ENCODE data around the gene ARMC10.
A peak's percentile ranks its signal among the peaks of the same experiment; 100 is the strongest.
"Not testable (repeated sequence)": the region's sequence is repeated elsewhere in the genome, so short reads cannot be mapped to it uniquely, and the experiment has no call there.

Gene ARMC10

GRCh38 chr7:103074519-103075336 lies at the start of gene ARMC10, which contains the start of gene FBXL13:
Gene ARMC10 (plus strand): TSS chr7:103075140. CDS start chr7:103075273, 133 bp downstream.
Gene FBXL13 (minus strand): TSS chr7:103074796.
- peak; percentile 83 for DNase-seq (ENCODE audit: low read depth)

DNA sequence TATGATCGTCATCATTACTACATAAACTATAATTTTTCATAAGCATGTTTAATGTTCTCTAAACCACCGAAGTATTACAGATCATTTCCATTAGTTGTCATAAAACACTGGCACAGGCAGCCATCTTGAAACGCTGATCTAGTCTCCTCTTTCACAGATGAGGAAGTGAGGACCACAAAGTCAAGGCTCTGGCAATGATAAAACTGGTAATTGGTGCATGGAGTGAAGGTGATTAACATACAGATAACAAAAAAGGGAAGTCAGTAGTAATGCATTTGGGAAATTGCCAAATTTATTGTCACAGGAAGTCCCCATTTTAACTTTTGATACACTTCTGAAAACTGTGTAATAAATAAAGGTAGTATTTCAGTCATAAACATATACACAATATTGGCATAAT lies 49.6 kb upstream of the ARMC10 start:
- no peak for DNase-seq (ENCODE audit: low read depth)

DNA sequence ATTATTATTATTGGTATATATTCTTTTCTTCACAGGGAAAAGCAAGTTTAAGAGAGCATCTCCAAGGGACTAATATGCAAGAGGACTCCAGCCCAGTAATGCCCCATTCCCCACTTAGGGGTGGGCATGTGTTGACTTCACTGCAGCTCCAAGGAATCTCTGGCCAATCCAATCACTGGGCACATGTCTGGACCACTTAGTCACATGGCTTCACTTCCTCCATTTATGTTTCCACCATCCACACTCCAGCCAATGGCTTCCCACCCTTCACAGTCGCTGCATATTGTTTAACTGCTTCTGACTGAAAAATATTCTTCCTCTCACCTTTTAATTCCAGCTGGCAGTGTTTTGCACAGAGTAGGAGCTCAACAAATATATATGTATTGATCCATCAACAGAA lies 43.9 kb upstream of the ARMC10 start:
- no peak for DNase-seq (ENCODE audit: low read depth)

DNA sequence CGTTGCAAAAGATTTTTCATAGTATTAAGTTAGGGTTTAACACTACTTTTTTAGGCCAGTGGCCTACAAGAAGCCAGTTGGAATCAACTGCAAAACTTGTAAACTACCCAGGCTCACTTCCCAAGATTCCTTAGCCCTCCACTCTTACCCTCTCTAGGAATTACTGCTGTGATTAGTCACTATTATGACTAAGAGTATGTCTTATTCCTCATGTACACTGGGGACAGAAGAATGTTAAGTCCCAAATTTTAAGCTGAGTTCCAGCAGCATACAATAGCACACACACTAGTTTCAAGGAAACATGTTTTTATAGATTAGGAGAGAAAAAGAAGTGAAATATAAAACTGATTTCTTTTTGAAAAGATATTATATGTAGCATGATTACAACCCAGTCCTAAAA lies 43.2 kb upstream of the ARMC10 start:
- peak; percentile 3 for DNase-seq (ENCODE audit: low read depth)

GRCh38 chr7:103034318-103034717 lies 40.6 kb upstream of the ARMC10 start:
- DNase-seq (ENCODE audit: low read depth), result not testable (repeated sequence)

- no peak for DNase-seq (ENCODE audit: low read depth)
Observed at GRCh38 chr7:103037476-103037822, 37.5 kb upstream of the ARMC10 start.

- not testable (repeated sequence) for DNase-seq (ENCODE audit: low read depth)
Observed at GRCh38 chr7:103037823-103038739, 36.9 kb upstream of the ARMC10 start.

GRCh38 chr7:103041815-103042214 lies 33.1 kb upstream of the ARMC10 start:
- DNase-seq (ENCODE audit: low read depth), result not testable (repeated sequence)

DNA sequence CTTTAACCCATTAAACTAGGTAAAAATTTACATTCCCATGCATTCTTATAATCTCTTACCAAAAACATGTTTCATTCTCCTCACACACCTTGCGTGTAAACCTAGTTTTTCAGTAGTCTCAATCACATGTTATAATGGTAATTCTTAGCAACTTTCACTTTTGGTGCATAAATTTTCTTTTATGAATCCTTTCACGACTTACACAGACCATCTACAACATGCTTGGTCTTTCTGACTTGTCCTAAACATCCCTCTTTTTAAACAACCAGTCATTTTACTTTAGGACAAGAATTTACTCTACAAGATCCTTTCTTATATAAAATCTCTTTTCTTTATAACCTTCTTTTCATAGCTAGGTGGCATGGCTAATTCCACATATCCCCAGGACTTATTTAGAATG lies 26.1 kb upstream of the ARMC10 start:
- no peak for DNase-seq (ENCODE audit: low read depth)

GRCh38 chr7:103051519-103051918 lies 23.4 kb upstream of the ARMC10 start:
- DNase-seq (ENCODE audit: low read depth), result no peak

- DNase-seq (ENCODE audit: low read depth), result not testable (repeated sequence)
Observed at GRCh38 chr7:103056006-103056405, 18.9 kb upstream of the ARMC10 start.

DNA sequence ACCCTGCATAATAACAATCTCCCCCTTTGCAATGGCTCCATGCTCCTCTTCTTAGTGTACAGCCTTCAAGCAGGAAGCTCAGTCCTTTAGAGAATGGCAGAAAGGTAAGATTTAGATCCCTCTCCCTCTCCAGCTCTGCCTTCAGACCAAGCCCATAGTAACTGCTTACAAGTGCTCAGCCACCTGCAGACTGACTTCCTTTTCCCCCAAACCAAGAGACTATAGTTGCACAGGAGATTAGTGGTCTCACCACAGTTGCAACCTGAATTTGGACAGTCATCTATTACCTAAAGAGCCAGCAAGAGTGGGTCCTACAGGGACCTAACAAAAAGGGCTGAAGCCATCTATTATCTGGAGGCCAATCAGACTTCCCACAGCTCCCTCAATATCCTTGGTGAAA lies 16.8 kb upstream of the ARMC10 start:
- no peak for DNase-seq (ENCODE audit: low read depth)

DNA sequence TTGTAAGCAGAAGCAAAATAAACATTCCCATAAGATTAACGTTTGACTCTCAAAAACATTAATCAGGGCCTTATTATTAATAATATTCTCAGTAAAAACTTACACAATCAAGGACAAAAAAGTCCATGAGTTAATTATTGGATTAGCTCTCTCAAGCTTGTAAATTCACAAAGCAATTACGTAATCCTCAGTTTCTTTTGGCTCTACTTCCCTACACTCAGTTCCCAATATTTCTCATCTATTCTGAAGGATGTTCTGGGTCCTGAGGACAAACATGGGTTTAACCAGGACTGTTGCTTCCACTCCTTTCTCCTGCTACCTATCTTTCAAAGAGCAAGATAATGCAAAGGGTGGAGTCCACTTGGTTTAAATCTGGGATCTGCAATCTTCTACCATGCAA lies 15.5 kb upstream of the ARMC10 start:
- DNase-seq (ENCODE audit: low read depth), result no peak

DNA sequence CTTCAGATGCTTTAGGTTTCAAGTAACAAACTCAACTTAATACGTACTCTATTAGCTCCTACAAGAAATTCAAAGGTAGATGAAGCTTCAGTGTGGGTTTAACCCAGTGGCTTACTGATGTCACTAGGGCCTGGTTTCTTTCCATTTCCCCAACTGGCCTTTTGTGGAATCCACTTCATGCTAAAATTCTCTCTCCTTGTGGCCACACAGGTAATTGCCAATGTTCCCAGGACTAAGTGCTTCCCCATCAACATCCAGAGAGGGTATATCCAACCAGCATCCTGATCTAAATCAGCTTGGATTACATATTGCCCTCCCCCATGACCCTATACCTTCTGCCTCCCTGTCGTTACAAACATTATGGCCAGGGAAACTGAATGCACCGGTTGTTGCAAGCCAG lies 11.0 kb upstream of the ARMC10 start:
- no peak for DNase-seq (ENCODE audit: low read depth)

GRCh38 chr7:103065667-103066066 lies 9.3 kb upstream of the ARMC10 start:
- DNase-seq (ENCODE audit: low read depth), result no peak

- DNase-seq (ENCODE audit: low read depth), result no peak
Observed at GRCh38 chr7:103068414-103069403, 6.2 kb upstream of the ARMC10 start.

DNA sequence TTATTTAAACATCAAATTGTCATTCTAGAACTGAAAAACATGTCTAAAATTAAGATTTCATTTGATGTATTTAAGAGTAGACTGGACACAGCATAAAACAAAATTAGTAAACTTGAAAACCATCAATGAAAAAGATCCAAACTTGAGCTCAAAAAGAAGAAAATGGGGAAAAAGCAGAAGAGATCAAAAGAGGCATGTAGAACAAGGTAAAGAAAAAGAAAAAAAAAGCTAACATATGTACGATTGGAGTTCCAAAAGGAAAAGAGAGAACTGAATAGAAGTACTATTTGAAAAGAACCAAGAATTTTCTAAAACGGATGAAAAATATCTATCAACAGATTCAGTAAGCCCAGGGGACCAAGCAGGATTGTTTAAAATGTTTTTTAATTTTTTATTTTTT lies 3.9 kb upstream of the ARMC10 start:
- DNase-seq (ENCODE audit: low read depth), result no peak

- no peak for DNase-seq (ENCODE audit: low read depth)
Observed at GRCh38 chr7:103073989-103074518, 886 bp upstream of the ARMC10 start.

- DNase-seq (ENCODE audit: low read depth), result no peak
Observed at GRCh38 chr7:103075337-103075918, 488 bp downstream of the ARMC10 start.

DNA sequence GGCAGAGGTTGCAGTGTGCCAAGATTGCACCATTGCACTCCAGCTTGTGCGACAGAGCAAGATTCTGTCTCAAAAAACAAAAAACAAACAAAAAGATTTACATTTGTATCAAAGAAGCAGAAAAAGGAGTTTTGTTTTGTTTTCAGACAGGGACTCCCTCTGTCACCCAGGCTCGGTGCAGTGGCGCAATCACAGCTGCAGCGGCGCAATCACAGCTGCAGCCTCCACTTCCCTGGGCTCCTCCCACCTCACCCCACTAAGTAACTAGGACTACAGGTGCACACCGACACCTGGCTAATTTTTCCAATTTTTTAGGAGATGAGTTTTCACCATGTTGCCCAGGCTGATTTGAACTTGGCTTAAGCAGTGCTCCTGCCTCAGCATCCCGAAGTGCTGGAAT lies 1.8 kb downstream of the ARMC10 start:
- no peak for DNase-seq (ENCODE audit: low read depth)

DNA sequence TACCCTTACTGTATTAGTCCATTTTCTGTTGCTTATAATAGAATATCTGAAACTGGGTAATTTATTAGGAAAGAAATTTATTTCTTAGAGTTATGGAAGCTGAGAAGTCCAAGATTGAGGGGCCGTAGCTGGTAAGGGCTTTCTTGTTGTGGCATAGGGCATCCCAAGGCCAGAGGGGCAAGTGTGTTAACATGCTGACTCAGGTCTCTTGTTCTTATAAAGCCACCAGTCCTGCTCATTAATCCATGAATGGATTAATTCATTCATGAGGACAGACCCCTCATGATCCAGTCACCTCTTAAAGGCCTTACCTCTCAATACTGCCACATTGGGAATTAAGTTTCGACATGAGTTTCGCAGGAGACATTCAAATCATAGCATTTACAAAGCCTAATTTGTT lies 2.4 kb downstream of the ARMC10 start:
- no peak for DNase-seq (ENCODE audit: low read depth)
